ENCODE data around the gene DPP6.

GRCh38 chr7:154541606-154542005 lies 489.4 kb downstream of the DPP6 start:
- TF ChIP-seq POLR2A (IDR thresholded peaks at IDR 0.05) (no peak), CTCF (IDR thresholded peaks at IDR 0.05 in 8 of 11, conservative IDR thresholded peaks at IDR 0.05 in 3 of 11) (no peak), POLR2AphosphoS5 (IDR thresholded peaks at IDR 0.05) (no peak)
